OCI-LY7 (cell line): ENCODE results near the gene KLF13.

Source experiments
- CTCF ChIP-seq: fragments of 200-600 bp; sonication (generic); conservative IDR thresholded peaks from 2 replicates; pipeline ENCODE4 v1.5.1; 2014; ENCODE audit warnings: mild to moderate bottlenecking, antibody characterized with exemption, low read length, moderate library complexity, mixed read lengths
- EZH2phosphoT487 ChIP-seq: fragments of 200-600 bp; sonication (generic); IDR thresholded peaks from 2 replicates; pipeline ENCODE4 v1.6.1; 2018; ENCODE audit warnings: low read depth, borderline replicate concordance, mild to moderate bottlenecking, mixed run types, antibody characterized with exemption, low read length, moderate library complexity, mixed read lengths

GRCh38 chr15:31375772-31376171, 49.1 kb downstream of the KLF13 start:
- TF ChIP-seq CTCF, result no peak
- no peak for TF ChIP-seq EZH2phosphoT487
